GM23338 (cell line): Measurements from ENCODE around the gene AGAP2. TPM values are rescaled to one million over a fixed set of nuclear protein-coding genes. Genes with fewer than 3 reads are reported as not detected.

ENCODE experiments used
- ATAC-seq: fragments of 200-7000 bp; cut with Tn5 transposase; 3 replicates; pipeline ENCODE4 v1.9.1; 2020
- DNase-seq: peaks from one replicate; pipeline ENCODE4 v3.0.0-alpha.2; 2015; ENCODE audit warnings: low spot score
- H2AFZ ChIP-seq: fragments of 200-600 bp; sonication (generic); 2 replicates; pipeline ENCODE4 v1.8.0; 2016; ENCODE audit warnings: antibody characterized with exemption, mild to moderate bottlenecking, moderate library complexity
- H3F3A ChIP-seq: fragments of 200-600 bp; sonication (generic); replicated peaks from 2 replicates; pipeline ENCODE4 v1.8.0; 2017; ENCODE audit warnings: antibody characterized with exemption, mixed run types, low read depth
- H3K27ac ChIP-seq: fragments of 200-600 bp; sonication (generic); 2 replicates; pipeline ENCODE4 v1.6.1; 2016; ENCODE audit warnings: low read depth
- H3K27me3 ChIP-seq: fragments of 200-600 bp; sonication (generic); 2 replicates; pipeline ENCODE4 v1.8.0; 2016; ENCODE audit warnings: mild to moderate bottlenecking, mixed run types, moderate library complexity; ENCODE audit not compliant: insufficient read depth
- H3K36me3 ChIP-seq: fragments of 200-600 bp; sonication (generic); 2 replicates; pipeline ENCODE4 v1.8.0; 2016; ENCODE audit warnings: mild to moderate bottlenecking; ENCODE audit not compliant: insufficient read depth
- H3K4me1 ChIP-seq: fragments of 200-600 bp; sonication (generic); 2 replicates; pipeline ENCODE4 v1.8.0; 2016; ENCODE audit warnings: mild to moderate bottlenecking, moderate library complexity; ENCODE audit not compliant: insufficient read depth
- H3K4me2 ChIP-seq: fragments of 200-600 bp; sonication (generic); 2 replicates; pipeline ENCODE4 v1.7.1; 2017; ENCODE audit warnings: mixed run types
- H3K4me3 ChIP-seq: fragments of 200-600 bp; sonication (generic); 2 replicates; pipeline ENCODE4 v1.6.1; 2016; ENCODE audit warnings: mixed run types
- H3K79me2 ChIP-seq: fragments of 200-600 bp; sonication (generic); replicated peaks from 2 replicates; pipeline ENCODE4 v1.8.0; 2017; ENCODE audit warnings: mild to moderate bottlenecking; ENCODE audit not compliant: insufficient read depth
- H3K9me2 ChIP-seq: fragments of 200-600 bp; sonication (generic); 2 replicates; pipeline ENCODE4 v1.8.0; 2017; ENCODE audit not compliant: insufficient read depth
- H4K20me1 ChIP-seq: fragments of 200-600 bp; sonication (generic); replicated peaks from 2 replicates; pipeline ENCODE4 v1.8.0; 2017; ENCODE audit warnings: mild to moderate bottlenecking; ENCODE audit not compliant: insufficient read depth
- H3K27ac Mint-ChIP-seq: 2 replicates; pipeline ENCODE4 v1.8.0; 2020; ENCODE audit warnings: inconsistent platforms, mild to moderate bottlenecking, moderate library complexity, mixed read lengths
- H3K27me3 Mint-ChIP-seq: 3 replicates; pipeline ENCODE4 v1.8.0; 2022; ENCODE audit warnings: low read depth, mild to moderate bottlenecking, moderate library complexity, mixed read lengths, inconsistent platforms; ENCODE audit not compliant: insufficient read depth, poor library complexity
- H3K36me3 Mint-ChIP-seq: 3 replicates; pipeline ENCODE4 v1.8.0; 2021; ENCODE audit warnings: low read depth, mild to moderate bottlenecking, inconsistent platforms, moderate library complexity, mixed read lengths
- H3K4me1 Mint-ChIP-seq: 3 replicates; pipeline ENCODE4 v1.8.0; 2020; ENCODE audit warnings: mild to moderate bottlenecking, inconsistent platforms, mixed read lengths
- H3K4me3 Mint-ChIP-seq: 3 replicates; pipeline ENCODE4 v1.8.0; 2021; ENCODE audit warnings: moderate library complexity, mild to moderate bottlenecking, inconsistent platforms, mixed read lengths
- H3K9me3 Mint-ChIP-seq: 3 replicates; pipeline ENCODE4 v1.8.0; 2020; ENCODE audit warnings: moderate library complexity, mild to moderate bottlenecking, inconsistent platforms, mixed read lengths
- CREB1 ChIP-seq: fragments of 250-450 bp; sonication (Bioruptor Pico); IDR thresholded peaks from 2 replicates; pipeline ENCODE4 v1.5.0; 2020; ENCODE audit warnings: low read depth, mild to moderate bottlenecking, moderate library complexity
- CTCF ChIP-seq, 2 experiments: fragments of 200-600 bp in 1 of 2; sonication (generic) in 1 of 2; conservative IDR thresholded peaks; 2 replicates each; pipeline versions ENCODE4 v1.5.1 to v1.6.1; 2016 to 2017; ENCODE audit warnings: antibody characterized with exemption in 2 of 2, low read depth in 2 of 2, mild to moderate bottlenecking in 2 of 2, moderate library complexity in 1 of 2
- ETS1 ChIP-seq: IDR thresholded peaks from 2 replicates; pipeline ENCODE4 v1.6.1; 2016; ENCODE audit warnings: antibody characterized with exemption
- EZH2 ChIP-seq: fragments of 200-600 bp; sonication (generic); IDR thresholded peaks from one replicate; pipeline ENCODE4 v1.8.0; 2017; ENCODE audit warnings: antibody characterized with exemption, mild to moderate bottlenecking, low read depth; ENCODE audit not compliant: unreplicated experiment
- EZH2phosphoT487 ChIP-seq: fragments of 200-600 bp; sonication (generic); IDR thresholded peaks from one replicate; pipeline ENCODE4 v1.8.1; 2018; ENCODE audit warnings: antibody characterized with exemption; ENCODE audit not compliant: unreplicated experiment
- JUNB ChIP-seq: IDR thresholded peaks from one replicate; pipeline ENCODE4 v1.6.1; 2016; ENCODE audit warnings: antibody characterized with exemption; ENCODE audit not compliant: unreplicated experiment
- NANOG ChIP-seq: IDR thresholded peaks from 2 replicates; pipeline ENCODE4 v1.6.1; 2016; ENCODE audit warnings: antibody characterized with exemption, borderline replicate concordance
- POLR2AphosphoS5 ChIP-seq: IDR thresholded peaks from 2 replicates; pipeline ENCODE4 v1.6.1; 2016; ENCODE audit warnings: antibody characterized with exemption, low read depth
- REST ChIP-seq: IDR thresholded peaks from one replicate; pipeline ENCODE4 v1.6.1; 2018; ENCODE audit warnings: antibody characterized with exemption; ENCODE audit not compliant: unreplicated experiment
- STAT1 ChIP-seq: IDR thresholded peaks from one replicate; pipeline ENCODE4 v1.6.1; 2016; ENCODE audit warnings: antibody characterized with exemption; ENCODE audit not compliant: unreplicated experiment
- ZNF114 ChIP-seq: fragments of 250-450 bp; sonication (Bioruptor Pico); IDR thresholded peaks from 2 replicates; pipeline ENCODE4 v1.5.0; 2020; ENCODE audit warnings: mild to moderate bottlenecking, moderate library complexity
- ZNF331 ChIP-seq: fragments of 250-450 bp; sonication (Bioruptor Pico); IDR thresholded peaks from 2 replicates; pipeline ENCODE4 v1.5.0; 2020; ENCODE audit warnings: low read depth, mild to moderate bottlenecking, moderate library complexity
- polyA plus RNA-seq: library from polyadenylated mRNA; unstranded; fragments of >200 nt; fragmentation: Nextera tagmentation; extraction: Ambion mirVana; gene quantifications from 2 replicates; pipeline ENCODE4 v1.2.1, GENCODE V29; 2016
- total RNA-seq: library from RNA; depleted of rRNA; stranded (reverse); fragments of >200 nt; shearing (Covaris generic); gene quantifications from 2 replicates; pipeline ENCODE4 v1.2.3, GENCODE V29; 2014

AGAP2 gene
- total and polyA plus RNA-seq, 2 experiments from 2014 or later: 0.36 to 1.3 TPM

GRCh38 chr12:57694459-57695019 is 44.0 kb downstream of the AGAP2 start:
- H3K4me1 Mint-ChIP-seq: no peaks in the 10 kb centered on the region
- H3K4me1 ChIP-seq: peaks cover 4% of the 10 kb centered on the region; the same call in 1 of the 2 replicates
- no peak overlapping the region for H3K4me3 Mint-ChIP-seq
- peak overlapping the region; percentile 3 for H2AFZ ChIP-seq
- H3K4me3 ChIP-seq: peak overlapping the region; percentile 55
- H3K79me2 ChIP-seq: 0 out of 2 replicates have a peak, but pooled peaks cover 4% of the 10 kb centered on the region
- ATAC-seq: peak; percentile 7; the same call in 2 of the 3 replicates
- H3K9me3 Mint-ChIP-seq: no peaks in the 10 kb centered on the region
- no peaks in the 10 kb centered on the region for H3K9me2 ChIP-seq
- DNase-seq: no peak
- no peak overlapping the region for H3K27ac ChIP-seq
- TF ChIP-seq REST (no peak), CREB1 (CRISPR knock-in tag) (no peak), ZNF114 (CRISPR knock-in tag) (no peak), STAT1 (no peak)
- H3F3A ChIP-seq: no peaks in the 10 kb centered on the region
- H3K4me2 ChIP-seq: peak overlapping the region; percentile 84
- H3K27me3 ChIP-seq: no peaks in the 10 kb centered on the region
- H3K27me3 Mint-ChIP-seq: peaks cover 4% of the 10 kb centered on the region
- no peak overlapping the region for H3K27ac Mint-ChIP-seq
- H3K36me3 Mint-ChIP-seq: peaks cover 11% of the 10 kb centered on the region
- no peaks in the 10 kb centered on the region for H3K36me3 ChIP-seq
- H4K20me1 ChIP-seq: no peaks in the 10 kb centered on the region

- Mint-ChIP-seq H3K27me3 (peaks cover 4% of the 10 kb centered on the region), H3K9me3 (0 out of 3 replicates have a peak, but pooled peaks cover 3% of the 10 kb centered on the region), H3K27ac (no peak within 1 kb of the TSS), H3K4me3 (no peak within 1 kb of the TSS), H3K4me1 (no peaks in the 10 kb centered on the region), H3K36me3 (peaks cover 11% of the 10 kb centered on the region)
- no peaks in the 10 kb centered on the region; the same call in 1 of the 2 replicates for H3K9me2 ChIP-seq
- H3K4me1 ChIP-seq: peaks cover 4% of the 10 kb centered on the region; the same call in 1 of the 2 replicates
- H3K27ac ChIP-seq: no peak within 1 kb of the TSS
- H3F3A ChIP-seq: no peaks in the 10 kb centered on the region
- peak within 1 kb of the TSS; percentile 55 for H3K4me3 ChIP-seq
- H2AFZ ChIP-seq: peak within 1 kb of the TSS; percentile 3
- ATAC-seq: peak; percentile 99
- H3K79me2 ChIP-seq: 0 out of 2 replicates have a peak, but pooled peaks cover 4% of the 10 kb centered on the region
- no peaks in the 10 kb centered on the region for H3K27me3 ChIP-seq
- H4K20me1 ChIP-seq: no peaks in the 10 kb centered on the region
- H3K4me2 ChIP-seq: peak within 1 kb of the TSS; percentile 84
- DNase-seq: peak; percentile 100
- no peaks in the 10 kb centered on the region for H3K36me3 ChIP-seq
- peak; percentile 80 for TF ChIP-seq ETS1
- TF ChIP-seq STAT1: no peak
- peak; percentile 25 for TF ChIP-seq REST
- TF ChIP-seq JUNB: no peak
- TF ChIP-seq EZH2: no peak
- TF ChIP-seq ZNF331: no peak
- TF ChIP-seq CREB1 (CRISPR knock-in tag): peak; percentile 76
- TF ChIP-seq POLR2AphosphoS5: peak; percentile 87
- peak; percentile 69 to 73 for TF ChIP-seq CTCF (conservative IDR thresholded peaks at IDR 0.05; ENCODE audit: low read depth in 2 of 2)
- TF ChIP-seq EZH2phosphoT487: no peak
- no peak for TF ChIP-seq ZNF114 (CRISPR knock-in tag)
- TF ChIP-seq NANOG: 0 out of 2 replicates have a peak, but pooled peaks have one; percentile 42
Observed at GRCh38 chr12:57693659-57694458, 44.7 kb downstream of the AGAP2 start, which contains the start of gene OS9. OS9 (plus strand) TSS chr12:57694132; CDS start chr12:57694162, 30 bp downstream.
